Keratinocyte (primary cell): Measurements from ENCODE around the gene CCDC34. TPM values are rescaled to one million over a fixed set of nuclear protein-coding genes. Genes with fewer than 3 reads are reported as not detected.

Source experiments
- DNase-seq: peaks from one replicate; pipeline ENCODE4 v3.0.0-alpha.2; 2011; ENCODE audit warnings: low read depth, missing footprints, low spot score
- FAIRE-seq: peaks from 2 replicates; lab custom pipeline; 2011; peaks lifted over from hg19 to GRCh38; lab: Jason Lieb, UNC
- H2AFZ ChIP-seq: 2 replicates; pipeline ENCODE4 v1.6.0; 2012; ENCODE audit warnings: low read length, control low read depth, inconsistent platforms; ENCODE audit not compliant: control insufficient read depth
- H3K27ac ChIP-seq: 2 replicates; pipeline ENCODE4 v1.5.1; 2011; ENCODE audit warnings: low read length; ENCODE audit not compliant: control insufficient read depth, insufficient read depth
- H3K27me3 ChIP-seq: 3 replicates; pipeline ENCODE4 v1.6.0; 2011; ENCODE audit warnings: low read length; ENCODE audit not compliant: control insufficient read depth, insufficient read depth; ENCODE audit errors: extremely low read depth
- H3K36me3 ChIP-seq, 2 experiments: 2 replicates in 1 of 2; 3 replicates in 1 of 2; pipeline ENCODE4 v1.5.1; 2011; ENCODE audit warnings: low read length in 2 of 2, mild to moderate bottlenecking in 1 of 2; ENCODE audit not compliant: control insufficient read depth in 2 of 2, insufficient read depth in 2 of 2; ENCODE audit errors: extremely low read depth in 1 of 2
- H3K4me1 ChIP-seq: 3 replicates; pipeline ENCODE4 v1.5.1; 2011; ENCODE audit warnings: low read length; ENCODE audit not compliant: control insufficient read depth, insufficient read depth; ENCODE audit errors: extremely low read depth
- H3K4me2 ChIP-seq: 3 replicates; pipeline ENCODE4 v1.6.0; 2011; ENCODE audit warnings: low read depth, low read length; ENCODE audit not compliant: control insufficient read depth, insufficient read depth; ENCODE audit errors: extremely low read depth
- H3K4me3 ChIP-seq, 3 experiments: fragments of 200-600 bp in 1 of 3; sonication (generic) in 1 of 3; 2 replicates in 2 of 3; 3 replicates in 1 of 3; pipeline ENCODE4 v1.5.1; 2011 to 2016; ENCODE audit warnings: low read length in 3 of 3, mild to moderate bottlenecking in 3 of 3, control low read depth in 2 of 3, inconsistent platforms in 1 of 3, low read depth in 1 of 3, mixed read lengths in 1 of 3, mixed run types in 1 of 3, moderate library complexity in 1 of 3; ENCODE audit not compliant: control insufficient read depth in 2 of 3, insufficient read depth in 2 of 3; ENCODE audit errors: extremely low read depth in 1 of 3
- H3K79me2 ChIP-seq: 2 replicates; pipeline ENCODE4 v1.6.0; 2012; ENCODE audit warnings: low read length; ENCODE audit not compliant: control insufficient read depth, insufficient read depth
- H3K9ac ChIP-seq: 3 replicates; pipeline ENCODE4 v1.6.0; 2011; ENCODE audit warnings: low read length; ENCODE audit not compliant: control insufficient read depth, insufficient read depth; ENCODE audit errors: extremely low read depth
- H3K9me1 ChIP-seq: 3 replicates; pipeline ENCODE4 v1.6.0; 2011; ENCODE audit warnings: low read length; ENCODE audit not compliant: control insufficient read depth, insufficient read depth; ENCODE audit errors: extremely low read depth
- H3K9me3 ChIP-seq: 2 replicates; pipeline ENCODE4 v1.5.1; 2012; ENCODE audit warnings: low read depth, low read length; ENCODE audit not compliant: control insufficient read depth
- H4K20me1 ChIP-seq: 3 replicates; pipeline ENCODE4 v1.6.0; 2011; ENCODE audit warnings: low read length; ENCODE audit not compliant: control insufficient read depth, insufficient read depth; ENCODE audit errors: extremely low read depth
- CTCF ChIP-seq, 3 experiments: IDR thresholded peaks in 1 of 3; conservative IDR thresholded peaks in 1 of 3; optimal IDR thresholded peaks in 1 of 3; 2 replicates in 2 of 3; 3 replicates in 1 of 3; pipeline versions ENCODE3 to v1.5.1; 2011; ENCODE audit warnings: low read length in 3 of 3, mild to moderate bottlenecking in 3 of 3, moderate library complexity in 2 of 3, control low read depth in 1 of 3, inconsistent platforms in 1 of 3; ENCODE audit not compliant: insufficient read depth in 2 of 3; ENCODE audit errors: extremely low read depth in 1 of 3
- EZH2 ChIP-seq: IDR thresholded peaks from one replicate; pipeline ENCODE4 v1.6.1; 2012; ENCODE audit warnings: inconsistent platforms, mild to moderate bottlenecking, low read length, moderate library complexity
- dilution Hi-C: fragments of 300-500 bp; cut with MboI; formaldehyde crosslinking; loops from one replicate; pipeline ENCODE4 v1.7.0; 2020; ENCODE audit warnings: low sequenced_read_pairs; ENCODE audit not compliant: extremely low pct_ligation_motif_present
- polyA plus RNA-seq, 5 experiments: library from polyadenylated mRNA; depleted of rRNA in 3 of 5; stranded (reverse) in 3 of 5; stranded (forward) in 1 of 5; unstranded in 1 of 5; fragments of >200 nt; gene quantifications; 1 replicate in 1 of 5; 2 replicates in 3 of 5; 3 replicates in 1 of 5; pipeline versions ENCODE4 v1.2.1 to v1.2.3, GENCODE V29; 2011 to 2012; ENCODE audit warnings: missing spikeins in 2 of 5, low read depth in 1 of 5, low replicate concordance in 1 of 5

The CCDC34 gene
- polyA plus RNA-seq, 1 donor (not counting 4 experiments of a cell fraction or from before 2014, with no cell fraction given), result 4.2 TPM

DNA sequence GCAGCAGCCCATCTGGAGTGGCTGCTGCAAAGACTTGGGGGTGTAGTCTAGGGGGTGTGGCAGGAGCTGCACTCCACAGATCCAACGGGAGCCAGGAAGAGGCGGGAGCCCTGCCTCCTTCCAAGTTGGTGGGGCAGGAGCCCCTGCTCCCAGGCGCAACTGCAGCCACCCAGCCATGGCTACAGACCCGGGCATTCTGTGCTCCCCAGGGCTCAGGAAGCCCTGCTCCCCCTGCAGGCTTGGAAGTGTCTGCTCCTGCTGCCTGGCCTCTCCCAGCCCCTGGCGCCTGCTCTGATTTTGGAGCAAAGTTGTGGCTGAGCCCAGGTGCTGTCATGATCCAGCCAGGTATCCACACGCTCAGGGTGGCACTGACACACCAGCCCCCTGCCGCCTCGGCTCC is 58.5 kb downstream of the CCDC34 start:
- H3K4me1 ChIP-seq, result no peaks in the 10 kb centered on the region
- peaks cover 2% of the 10 kb centered on the region for H3K9me3 ChIP-seq
- dilution Hi-C loops, result no loop called here
- DNase-seq (no peak), FAIRE-seq (no peak)
- no peaks in the 10 kb centered on the region for H3K27me3 ChIP-seq
- TF ChIP-seq CTCF (optimal IDR thresholded peaks at IDR 0.05 in 1 of 3, IDR thresholded peaks at IDR 0.05 in 1 of 3, conservative IDR thresholded peaks at IDR 0.05 in 1 of 3; ENCODE audit: extremely low read depth in 1 of 3, insufficient read depth in 2 of 3, low read length in 3 of 3) (peak in 1 of 3 experiments; percentile 6), EZH2 (no peak)
- H3K9me1 ChIP-seq, result no peaks in the 10 kb centered on the region
- H4K20me1 ChIP-seq, result no peaks in the 10 kb centered on the region
- no peak overlapping the region for H2AFZ ChIP-seq
- no peak overlapping the region for H3K4me2 ChIP-seq
- no peak overlapping the region for H3K27ac ChIP-seq
- H3K36me3 ChIP-seq, result peaks cover 0 to 1% of the 10 kb centered on the region in 2 experiments
- no peaks in the 10 kb centered on the region for H3K79me2 ChIP-seq
- no peak overlapping the region for H3K9ac ChIP-seq
- no peak overlapping the region for H3K4me3 ChIP-seq

GRCh38 chr11:27303903-27304302 is 59.1 kb downstream of the CCDC34 start:
- no peak for TF ChIP-seq CTCF (optimal IDR thresholded peaks at IDR 0.05 in 1 of 3, IDR thresholded peaks at IDR 0.05 in 1 of 3, conservative IDR thresholded peaks at IDR 0.05 in 1 of 3; ENCODE audit: extremely low read depth in 1 of 3, insufficient read depth in 2 of 3, low read length in 3 of 3)
- no peak for TF ChIP-seq EZH2
- peaks cover 2% of the 10 kb centered on the region for H3K9me3 ChIP-seq
- dilution Hi-C loops, result no loop called here
- H3K79me2 ChIP-seq, result no peaks in the 10 kb centered on the region
- H4K20me1 ChIP-seq, result no peaks in the 10 kb centered on the region
- H3K4me3 ChIP-seq, result no peak overlapping the region
- H3K9ac ChIP-seq, result no peak overlapping the region
- peaks cover 0 to 1% of the 10 kb centered on the region in 2 experiments for H3K36me3 ChIP-seq
- H3K27me3 ChIP-seq, result no peaks in the 10 kb centered on the region
- H3K4me1 ChIP-seq, result no peaks in the 10 kb centered on the region
- FAIRE-seq (no peak), DNase-seq (no peak)
- H3K4me2 ChIP-seq, result no peak overlapping the region
- H2AFZ ChIP-seq, result no peak overlapping the region
- H3K9me1 ChIP-seq, result no peaks in the 10 kb centered on the region
- H3K27ac ChIP-seq, result no peak overlapping the region
